ENCODE measurements around the gene USHBP1. TPM values are rescaled to one million over a fixed set of nuclear protein-coding genes. Genes with fewer than 3 reads are reported as not detected.

Gene USHBP1
- total RNA-seq, 4 donors from 2014 or later, result 8.9 to 24.3 (median 11.1) TPM

DNA sequence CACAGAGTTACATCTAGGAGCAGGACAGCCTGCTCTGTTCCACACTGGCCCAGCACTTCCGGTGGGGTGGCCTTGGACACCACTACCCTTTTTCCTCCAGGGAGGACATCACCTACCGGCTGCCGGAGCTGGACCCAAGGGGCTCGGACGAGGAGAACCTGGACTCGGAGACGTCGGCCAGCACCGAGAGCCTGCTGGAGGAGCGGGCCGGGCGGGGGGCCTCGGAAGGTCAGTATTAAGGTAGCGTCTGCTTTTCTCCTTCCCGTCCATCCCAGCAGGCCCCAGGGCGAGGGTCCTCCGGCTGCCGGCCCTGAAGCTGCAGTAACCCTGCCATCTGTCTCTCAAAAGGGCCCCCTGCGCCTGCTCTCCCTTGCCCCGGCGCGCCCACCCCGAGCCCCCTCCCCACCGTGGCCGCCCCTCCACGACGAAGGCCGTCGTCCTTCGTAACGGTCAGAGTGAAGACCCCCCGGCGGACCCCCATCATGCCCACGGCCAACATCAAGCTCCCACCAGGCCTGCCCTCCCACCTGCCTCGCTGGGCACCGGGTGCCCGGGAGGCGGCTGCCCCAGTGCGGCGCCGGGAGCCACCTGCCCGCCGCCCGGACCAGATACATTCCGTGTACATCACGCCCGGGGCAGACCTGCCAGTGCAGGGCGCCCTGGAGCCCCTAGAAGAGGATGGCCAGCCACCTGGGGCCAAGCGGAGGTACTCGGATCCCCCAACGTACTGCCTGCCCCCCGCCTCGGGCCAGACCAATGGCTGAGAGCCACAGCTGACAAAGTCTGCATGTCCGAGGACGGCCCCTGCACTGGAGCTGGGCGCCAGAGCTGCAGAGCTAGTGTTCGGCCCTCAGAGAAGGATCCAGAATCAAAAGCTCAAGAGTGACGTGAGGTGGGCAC is 52.7 kb downstream of the USHBP1 start:
- no peak for DNase-seq
- intact Hi-C loops (cut with DNase I), result loop anchor here (10.0 kb wide), 2 partner anchors 53 to 137 kb away; partner anchors contain the start of genes BABAM1, HAUS8, MYO9B and USHBP1
- H3K36me3 ChIP-seq, result peaks cover 7 to 11% of the 10 kb centered on the region in 2 donors
- no peaks in the 10 kb centered on the region for H3K27me3 ChIP-seq
- H3K27ac ChIP-seq, result no peak overlapping the region
- no peaks in the 10 kb centered on the region for H3K9me3 ChIP-seq
- TF ChIP-seq, protein P1, sequence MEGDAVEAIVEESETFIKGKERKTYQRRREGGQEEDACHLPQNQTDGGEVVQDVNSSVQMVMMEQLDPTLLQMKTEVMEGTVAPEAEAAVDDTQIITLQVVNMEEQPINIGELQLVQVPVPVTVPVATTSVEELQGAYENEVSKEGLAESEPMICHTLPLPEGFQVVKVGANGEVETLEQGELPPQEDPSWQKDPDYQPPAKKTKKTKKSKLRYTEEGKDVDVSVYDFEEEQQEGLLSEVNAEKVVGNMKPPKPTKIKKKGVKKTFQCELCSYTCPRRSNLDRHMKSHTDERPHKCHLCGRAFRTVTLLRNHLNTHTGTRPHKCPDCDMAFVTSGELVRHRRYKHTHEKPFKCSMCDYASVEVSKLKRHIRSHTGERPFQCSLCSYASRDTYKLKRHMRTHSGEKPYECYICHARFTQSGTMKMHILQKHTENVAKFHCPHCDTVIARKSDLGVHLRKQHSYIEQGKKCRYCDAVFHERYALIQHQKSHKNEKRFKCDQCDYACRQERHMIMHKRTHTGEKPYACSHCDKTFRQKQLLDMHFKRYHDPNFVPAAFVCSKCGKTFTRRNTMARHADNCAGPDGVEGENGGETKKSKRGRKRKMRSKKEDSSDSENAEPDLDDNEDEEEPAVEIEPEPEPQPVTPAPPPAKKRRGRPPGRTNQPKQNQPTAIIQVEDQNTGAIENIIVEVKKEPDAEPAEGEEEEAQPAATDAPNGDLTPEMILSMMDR (IDR thresholded peaks at IDR 0.05), result no peak
- TF ChIP-seq POLR2A (IDR thresholded peaks at IDR 0.05), result no peak
- WGBS, 2 donors, result 93 to 94% methylated on average over 27 to 42 of the region's 58 CpGs
- no peak overlapping the region for H3K4me3 ChIP-seq (replicated peaks in 1 of 3)
- peaks cover 8 to 12% of the 10 kb centered on the region in 2 donors for H3K4me1 ChIP-seq

DNA sequence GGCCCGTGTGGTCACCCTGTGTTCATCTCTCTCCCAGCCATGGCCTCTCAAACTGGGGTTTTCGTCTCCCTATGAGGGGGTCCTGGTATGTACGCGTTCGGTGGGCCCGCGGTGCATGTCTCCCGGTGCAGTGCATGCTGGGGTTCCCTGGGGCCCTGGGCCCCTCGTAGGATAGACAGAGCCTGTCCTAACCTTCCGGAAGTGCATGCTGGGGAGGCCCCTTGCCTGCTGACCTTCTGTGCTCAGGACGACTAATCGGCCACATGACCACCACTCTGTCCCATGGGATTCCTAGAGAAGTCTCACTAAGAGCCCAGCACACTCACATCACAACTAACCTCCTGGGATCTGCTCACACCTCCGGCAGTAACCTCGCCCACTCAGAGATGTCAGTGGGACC is 54.2 kb downstream of the USHBP1 start:
- intact Hi-C loops (cut with DNase I), result loop anchor here (10.0 kb wide), 2 partner anchors 55 to 135 kb away; partner anchors contain the start of genes BABAM1, HAUS8, MYO9B and USHBP1
- TF ChIP-seq, protein P1 (IDR thresholded peaks at IDR 0.05), result no peak
- no peak for TF ChIP-seq POLR2A (IDR thresholded peaks at IDR 0.05)
- Histone ChIP-seq H3K4me1 (peaks cover 3 to 6% of the 10 kb centered on the region in 2 donors), H3K9me3 (no peaks in the 10 kb centered on the region), H3K4me3 (replicated peaks in 1 of 3) (no peak overlapping the region), H3K27me3 (no peaks in the 10 kb centered on the region), H3K27ac (no peak overlapping the region), H3K36me3 (peaks cover 7 to 11% of the 10 kb centered on the region in 2 donors)
- 85 to 95% methylated on average over 10 to 11 of the region's 14 CpGs for whole genome bisulfite sequencing, 2 donors
- no peak for DNase-seq

DNA sequence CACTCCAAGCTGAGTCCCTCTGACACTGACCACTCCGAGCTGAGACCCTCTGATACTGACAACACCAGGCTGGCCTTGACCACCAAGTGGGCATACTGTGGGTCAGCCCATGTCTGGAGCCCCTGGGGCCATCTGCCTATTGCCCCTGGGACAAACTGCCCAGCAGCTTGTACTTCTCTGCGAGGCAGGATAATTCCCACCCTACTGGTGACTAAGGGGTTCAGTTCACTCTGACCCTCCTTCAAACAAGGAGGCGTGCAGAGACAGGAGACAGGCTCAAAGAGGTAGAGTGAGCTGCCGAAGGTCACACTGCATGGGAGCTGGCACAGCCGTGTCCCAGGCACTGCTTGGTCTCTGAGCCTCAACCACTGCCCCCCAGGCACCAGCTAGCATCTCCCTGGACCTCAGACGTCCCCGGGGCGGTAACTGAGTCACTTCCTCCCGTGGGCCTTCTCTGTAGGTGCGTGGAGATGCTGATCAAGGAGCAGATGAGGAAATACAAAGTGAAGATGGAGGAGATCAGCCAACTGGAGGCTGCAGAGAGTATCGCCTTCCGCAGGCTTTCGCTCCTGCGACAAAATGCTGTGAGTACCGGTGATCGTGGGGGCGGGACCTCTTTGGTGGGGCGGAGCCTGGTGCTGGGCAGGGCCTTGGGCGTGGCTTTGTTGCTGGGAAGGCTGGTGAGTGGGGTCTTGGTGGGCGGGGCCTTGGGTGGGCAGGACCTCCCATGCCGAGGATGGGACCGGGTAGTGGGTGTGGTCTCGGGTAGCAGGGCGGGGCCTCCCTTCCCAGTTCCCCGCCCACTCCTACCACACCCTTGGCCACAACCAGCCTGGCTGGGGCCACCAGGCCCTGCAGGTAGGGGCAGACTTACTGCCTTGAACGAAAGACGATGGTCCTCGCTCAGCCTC is 55.2 kb downstream of the USHBP1 start:
- Histone ChIP-seq H3K27ac (no peak overlapping the region), H3K4me3 (replicated peaks in 1 of 3) (no peak overlapping the region), H3K27me3 (no peaks in the 10 kb centered on the region), H3K36me3 (peaks cover 7 to 11% of the 10 kb centered on the region in 2 donors), H3K4me1 (peaks cover 0 to 1% of the 10 kb centered on the region in 2 donors), H3K9me3 (no peaks in the 10 kb centered on the region)
- 72 to 83% methylated on average over 21 to 24 of the region's 28 CpGs for WGBS, 2 donors
- TF ChIP-seq POLR2A (IDR thresholded peaks at IDR 0.05), result no peak
- TF ChIP-seq, protein P1 (IDR thresholded peaks at IDR 0.05), result no peak
- no peak for DNase-seq
- intact Hi-C loops (cut with DNase I), result loop anchor here (10.0 kb wide), 2 partner anchors 55 to 135 kb away; partner anchors contain the start of genes BABAM1, HAUS8, MYO9B and USHBP1

DNA sequence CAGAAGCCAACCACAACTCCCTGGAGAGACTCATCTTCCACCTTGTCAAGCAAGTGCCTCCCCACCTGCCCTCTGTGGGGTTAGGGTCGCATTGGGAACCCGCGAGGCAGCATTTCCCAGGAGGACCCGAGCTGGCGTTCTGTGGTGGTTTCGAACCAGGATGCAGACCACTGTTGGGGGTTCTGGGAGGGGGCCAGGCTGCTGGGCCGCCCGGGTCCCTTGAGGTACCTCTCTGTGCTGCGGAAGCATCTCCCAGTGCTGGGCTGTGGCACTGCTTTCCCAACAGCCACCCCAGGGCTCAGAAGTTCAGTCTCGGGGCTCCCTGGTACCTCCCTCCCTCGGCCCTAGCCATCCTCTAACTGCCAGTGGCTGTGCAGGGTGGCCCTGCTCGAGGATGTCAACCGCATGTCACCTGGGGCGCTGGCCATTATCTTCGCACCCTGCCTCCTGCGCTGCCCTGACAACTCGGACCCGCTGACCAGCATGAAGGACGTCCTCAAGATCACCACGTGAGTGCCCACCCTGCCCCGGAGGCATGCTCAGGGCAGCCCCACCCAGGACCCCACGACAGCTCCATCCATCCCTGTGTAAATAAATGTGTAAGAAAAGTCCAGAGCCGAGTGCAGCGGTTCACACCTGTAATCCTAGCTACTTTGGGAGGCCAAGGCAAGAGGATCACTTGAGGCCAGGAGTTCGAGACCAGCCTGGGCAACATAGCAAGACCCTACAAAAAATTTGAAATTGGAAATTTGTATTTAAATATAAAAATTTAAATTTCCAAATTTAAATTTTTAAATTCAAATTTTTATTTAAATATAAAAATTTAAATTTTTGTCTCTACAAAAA is 57.6 kb downstream of the USHBP1 start:
- H3K27me3 ChIP-seq, result no peaks in the 10 kb centered on the region
- intact Hi-C loops (cut with DNase I), result no loop called here
- TF ChIP-seq, protein P1 (IDR thresholded peaks at IDR 0.05), result no peak
- TF ChIP-seq POLR2A (IDR thresholded peaks at IDR 0.05), result no peak
- peaks cover 6 to 18% of the 10 kb centered on the region in 2 donors for H3K36me3 ChIP-seq
- no peak overlapping the region for H3K4me3 ChIP-seq (replicated peaks in 1 of 3)
- no peaks in the 10 kb centered on the region for H3K4me1 ChIP-seq
- DNase-seq, result no peak
- no peak overlapping the region for H3K27ac ChIP-seq
- 96% methylated on average over 14 to 25 of the region's 25 CpGs for WGBS, 2 donors
- H3K9me3 ChIP-seq, result no peaks in the 10 kb centered on the region

Measured in thyroid gland (tissue), 4 donors.